Measurements from ENCODE around the gene DAND5.
A peak's percentile ranks its signal among the peaks of the same experiment; 100 is the strongest.

DAND5 gene, protein sequence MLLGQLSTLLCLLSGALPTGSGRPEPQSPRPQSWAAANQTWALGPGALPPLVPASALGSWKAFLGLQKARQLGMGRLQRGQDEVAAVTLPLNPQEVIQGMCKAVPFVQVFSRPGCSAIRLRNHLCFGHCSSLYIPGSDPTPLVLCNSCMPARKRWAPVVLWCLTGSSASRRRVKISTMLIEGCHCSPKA

DNA sequence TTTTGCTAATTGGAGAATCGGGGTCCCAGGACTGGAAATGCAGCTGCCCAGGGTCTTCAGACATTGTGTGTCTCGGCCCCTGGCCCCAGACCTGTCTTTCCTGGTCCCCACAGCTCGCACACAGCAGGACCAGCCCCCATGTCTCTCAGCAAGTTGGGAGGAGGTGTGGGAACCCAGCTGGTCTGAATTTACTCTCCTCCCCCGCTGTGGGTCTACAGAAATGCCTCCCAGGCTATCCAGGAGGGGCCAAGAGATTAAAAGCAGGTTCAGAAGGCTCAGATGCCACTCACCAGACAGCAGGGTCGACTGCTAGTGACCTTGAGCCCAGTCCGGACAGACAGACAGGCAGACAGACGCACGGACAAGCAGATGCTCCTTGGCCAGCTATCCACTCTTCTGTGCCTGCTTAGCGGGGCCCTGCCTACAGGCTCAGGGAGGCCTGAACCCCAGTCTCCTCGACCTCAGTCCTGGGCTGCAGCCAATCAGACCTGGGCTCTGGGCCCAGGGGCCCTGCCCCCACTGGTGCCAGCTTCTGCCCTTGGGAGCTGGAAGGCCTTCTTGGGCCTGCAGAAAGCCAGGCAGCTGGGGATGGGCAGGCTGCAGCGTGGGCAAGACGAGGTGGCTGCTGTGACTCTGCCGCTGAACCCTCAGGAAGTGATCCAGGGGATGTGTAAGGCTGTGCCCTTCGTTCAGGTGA lies at the start of gene DAND5:
DAND5 (plus strand) TSS at position 285 of the 697 bp plus-strand sequence; CDS start at position 370, 85 bp downstream.
- DNase-seq (ENCODE audit: low read depth): no peak

DNA sequence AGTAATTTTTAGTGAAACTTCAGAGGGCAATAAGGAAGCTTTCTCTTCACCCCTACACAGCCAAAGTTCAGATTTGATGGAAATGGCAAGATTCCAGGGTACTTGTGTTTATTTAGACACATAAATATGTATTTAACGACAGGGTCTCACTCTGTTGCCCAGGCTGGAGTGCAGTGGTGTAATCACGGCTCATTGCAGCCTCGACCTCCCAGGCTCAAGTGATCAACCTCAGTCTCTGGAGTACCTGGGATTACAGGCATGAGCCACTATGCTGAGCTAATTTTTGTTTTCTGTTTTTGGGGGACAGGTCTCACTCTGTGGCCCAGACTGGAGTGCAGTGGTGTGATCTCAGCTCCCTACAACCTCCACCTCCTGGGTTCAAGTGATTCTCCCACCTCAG lies 48.3 kb upstream of the DAND5 start:
- no peak for DNase-seq (ENCODE audit: low read depth)

DNA sequence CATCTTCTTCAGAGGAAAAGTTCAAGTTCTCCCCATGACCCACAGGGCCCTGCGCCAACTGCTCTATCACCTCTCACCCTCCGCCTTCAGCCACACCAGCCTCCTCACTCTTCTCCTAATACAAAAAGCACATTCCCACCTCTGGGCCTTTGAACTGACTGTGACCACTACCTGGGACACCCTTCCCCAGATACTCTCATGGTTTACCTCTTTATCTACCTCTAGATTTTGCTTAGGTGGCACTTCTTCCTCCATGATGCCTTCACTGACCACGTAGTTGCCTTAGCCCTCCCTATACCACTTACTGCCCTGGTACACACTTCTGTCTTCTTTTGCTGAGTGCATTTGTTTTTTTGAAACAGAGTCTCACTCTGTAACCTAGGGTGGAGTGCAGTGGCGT lies 46.4 kb upstream of the DAND5 start:
- no peak for DNase-seq (ENCODE audit: low read depth)

DNA sequence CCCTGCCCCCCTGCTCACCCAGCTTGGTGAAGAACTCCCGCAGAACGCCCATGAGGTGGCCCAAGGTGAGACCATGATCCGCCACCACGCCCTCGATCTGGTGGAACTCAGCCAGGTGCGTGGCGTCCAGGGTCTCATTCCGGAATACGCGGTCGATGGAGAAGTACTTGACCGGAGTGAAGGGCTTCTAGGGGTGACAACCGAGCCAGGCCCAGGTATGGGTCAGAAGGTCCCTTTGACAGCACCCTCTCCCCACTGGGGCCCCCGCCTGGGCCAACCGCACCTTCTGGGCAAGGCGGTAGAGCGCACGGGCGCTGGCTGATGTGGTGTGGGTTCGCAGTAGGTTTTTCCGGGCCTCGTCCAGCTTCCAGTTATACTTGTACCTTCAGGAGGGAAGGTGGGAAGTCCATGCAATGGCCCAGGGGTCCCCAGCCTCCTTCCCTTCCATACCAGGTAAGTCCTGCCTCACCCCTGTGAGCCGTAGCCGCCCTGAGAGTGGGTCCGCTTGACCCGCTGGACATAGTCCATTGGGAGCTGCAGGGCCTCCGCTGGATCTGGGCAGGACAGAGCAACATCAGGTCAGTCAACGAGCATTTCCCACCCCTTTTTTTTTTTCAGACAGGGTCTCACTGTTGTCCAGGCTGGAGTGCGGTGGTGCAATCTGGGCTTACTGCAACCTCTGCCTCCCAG lies 44.6 kb upstream of the DAND5 start:
- no peak for DNase-seq (ENCODE audit: low read depth)

DNA sequence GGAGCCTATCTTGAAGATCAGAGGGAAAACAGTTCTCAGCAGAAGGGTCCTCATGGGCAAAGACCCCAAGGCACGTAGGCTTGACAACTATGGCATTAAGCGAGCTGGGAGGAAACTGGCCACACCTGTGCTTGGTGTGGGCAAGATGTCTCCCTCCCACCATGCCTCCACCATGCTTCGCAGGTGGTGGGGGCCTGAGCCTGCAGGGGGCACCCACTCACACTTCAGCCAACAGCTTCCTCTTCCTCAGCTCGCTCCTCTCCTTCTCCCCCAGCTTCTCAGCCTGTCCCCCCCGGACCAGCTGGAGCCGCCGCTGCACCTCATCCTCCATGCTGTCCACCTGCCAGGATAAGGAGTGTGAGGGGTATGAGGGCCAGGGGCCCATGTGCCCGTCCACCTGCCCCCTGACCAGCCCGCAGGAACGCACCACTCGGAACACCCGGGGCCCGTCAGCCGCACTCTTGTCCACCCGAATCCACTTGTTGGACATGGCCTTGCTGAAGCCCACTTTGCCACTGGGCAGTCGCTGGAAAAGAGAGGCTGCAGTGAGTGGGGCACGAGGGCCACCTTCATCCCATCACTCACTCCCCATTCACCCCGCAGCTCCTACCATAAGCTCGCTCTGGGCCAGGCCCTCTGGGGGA lies 39.3 kb upstream of the DAND5 start:
- no peak for DNase-seq (ENCODE audit: low read depth)

DNA sequence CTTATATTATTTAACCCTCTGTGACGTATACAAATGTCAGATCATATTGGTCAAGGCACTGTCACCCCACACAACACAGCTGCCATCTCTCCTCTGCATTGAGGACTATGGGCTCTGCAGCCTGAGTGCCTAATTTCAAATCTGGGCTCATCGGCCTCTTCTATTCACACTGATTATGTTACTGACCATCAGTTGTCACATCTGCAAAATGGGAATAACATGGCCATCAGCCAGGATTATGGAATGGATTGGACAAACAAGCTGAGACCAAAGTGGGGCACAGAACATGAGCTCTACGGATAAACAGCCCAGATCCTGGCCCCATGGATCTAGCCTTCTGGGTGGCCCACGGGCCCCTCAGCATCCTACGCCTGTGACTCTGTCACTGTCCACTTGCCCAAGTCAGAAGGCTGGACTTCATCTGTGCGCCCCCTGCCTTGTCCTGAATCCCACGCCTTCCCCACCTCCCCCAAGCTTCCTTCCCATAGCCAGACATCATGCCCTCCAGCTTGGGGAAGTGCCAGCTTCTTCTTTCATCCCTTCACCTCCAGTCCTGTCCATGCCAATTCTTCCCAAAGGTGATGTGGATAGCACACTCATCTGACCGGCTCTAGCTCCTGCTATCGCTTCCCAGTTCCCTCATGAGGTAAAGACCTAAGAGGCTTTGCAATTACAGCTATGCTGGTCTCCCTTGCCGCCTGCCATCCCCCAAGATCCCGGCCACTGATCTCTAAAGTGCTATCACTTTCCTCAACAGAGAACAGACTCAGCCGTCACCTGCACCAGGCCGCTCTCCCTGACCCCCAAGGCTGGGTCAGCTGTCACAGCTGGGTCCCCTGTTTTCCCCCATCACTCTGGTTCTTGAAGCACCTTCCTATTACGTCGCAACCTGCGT lies 36.7 kb upstream of the DAND5 start:
- no peak for DNase-seq (ENCODE audit: low read depth)

DNA sequence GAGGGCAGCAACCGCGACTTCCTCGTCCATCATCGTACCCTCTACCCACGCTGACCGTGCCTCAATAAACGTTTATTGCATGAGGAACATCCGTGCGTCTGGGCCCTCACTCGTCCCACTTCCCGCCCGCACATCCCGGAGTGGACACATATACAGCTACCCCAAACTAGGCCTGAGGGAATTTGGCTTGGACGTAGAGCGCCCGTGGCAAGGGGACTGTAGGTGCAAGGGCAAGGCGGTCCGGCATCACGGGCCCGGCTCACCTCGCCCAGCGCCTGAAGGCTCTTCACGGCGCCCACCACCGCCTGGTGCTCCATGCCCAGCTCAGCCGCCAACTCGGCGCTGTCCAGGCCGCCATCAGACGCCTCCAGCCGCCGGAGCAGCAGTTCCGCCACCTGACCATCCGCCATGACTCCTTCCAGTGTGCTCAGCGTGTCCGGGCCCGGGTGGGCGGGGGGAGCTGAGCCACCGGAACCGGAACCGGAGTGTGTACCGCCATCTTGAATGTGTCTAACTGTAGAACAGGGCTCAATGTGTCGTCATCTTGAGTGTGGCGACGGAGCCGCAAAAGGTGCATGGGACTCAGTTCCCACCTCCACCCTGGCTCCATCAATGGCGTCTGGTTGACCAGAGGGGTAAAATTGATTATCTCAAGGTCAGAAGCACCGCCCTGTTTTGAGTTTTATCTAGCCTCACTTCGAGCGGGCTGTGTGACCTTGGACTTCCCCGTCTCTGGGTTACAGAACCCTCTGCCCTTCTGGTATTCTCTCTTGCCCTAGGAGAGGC lies 35.9 kb upstream of the DAND5 start, which contains the start of gene FARSA:
FARSA (minus strand) TSS at position 425 of the 786 bp plus-strand sequence; CDS start at position 410, 15 bp downstream.
- DNase-seq (ENCODE audit: low read depth): peak; percentile 74

DNA sequence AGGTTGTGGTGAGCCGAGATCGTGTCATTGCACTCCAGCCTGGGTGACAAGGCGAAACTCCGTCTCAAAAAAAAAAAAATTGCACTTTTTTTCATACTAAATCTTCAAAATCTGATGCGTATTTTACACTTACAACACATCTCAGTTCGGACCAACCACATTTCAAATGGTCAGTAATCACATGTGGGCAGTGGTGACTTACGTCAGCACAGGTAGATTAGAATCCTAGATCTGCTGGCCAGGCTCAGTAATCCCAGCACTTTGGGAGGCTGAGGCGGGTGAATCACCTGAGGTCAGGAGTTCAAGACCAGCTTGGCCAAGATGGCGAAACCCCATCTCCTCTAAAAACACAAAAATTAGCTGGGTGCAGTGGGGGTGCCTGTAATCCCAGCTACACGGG lies 34.3 kb upstream of the DAND5 start:
- no peak for DNase-seq (ENCODE audit: low read depth)

DNA sequence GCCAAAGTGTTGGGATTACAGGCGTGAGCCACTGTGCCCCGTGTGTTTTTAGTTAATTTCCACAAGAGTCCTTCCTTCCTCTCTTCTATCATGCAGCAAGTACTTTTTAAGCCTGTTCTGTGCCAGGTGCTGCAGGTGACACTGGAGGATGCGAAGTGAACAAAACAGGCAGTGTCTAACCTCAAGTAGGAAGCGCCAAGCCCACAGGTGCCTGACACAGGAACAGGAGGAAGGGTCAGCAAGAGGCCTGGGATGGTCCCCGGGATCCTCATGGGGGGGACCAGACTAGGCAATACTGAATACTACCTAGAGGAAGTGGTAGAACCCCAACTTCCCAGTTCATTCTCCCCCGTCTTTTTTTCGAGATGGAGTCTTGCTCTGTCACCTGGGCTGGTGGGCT lies 32.8 kb upstream of the DAND5 start:
- DNase-seq (ENCODE audit: low read depth): no peak

DNA sequence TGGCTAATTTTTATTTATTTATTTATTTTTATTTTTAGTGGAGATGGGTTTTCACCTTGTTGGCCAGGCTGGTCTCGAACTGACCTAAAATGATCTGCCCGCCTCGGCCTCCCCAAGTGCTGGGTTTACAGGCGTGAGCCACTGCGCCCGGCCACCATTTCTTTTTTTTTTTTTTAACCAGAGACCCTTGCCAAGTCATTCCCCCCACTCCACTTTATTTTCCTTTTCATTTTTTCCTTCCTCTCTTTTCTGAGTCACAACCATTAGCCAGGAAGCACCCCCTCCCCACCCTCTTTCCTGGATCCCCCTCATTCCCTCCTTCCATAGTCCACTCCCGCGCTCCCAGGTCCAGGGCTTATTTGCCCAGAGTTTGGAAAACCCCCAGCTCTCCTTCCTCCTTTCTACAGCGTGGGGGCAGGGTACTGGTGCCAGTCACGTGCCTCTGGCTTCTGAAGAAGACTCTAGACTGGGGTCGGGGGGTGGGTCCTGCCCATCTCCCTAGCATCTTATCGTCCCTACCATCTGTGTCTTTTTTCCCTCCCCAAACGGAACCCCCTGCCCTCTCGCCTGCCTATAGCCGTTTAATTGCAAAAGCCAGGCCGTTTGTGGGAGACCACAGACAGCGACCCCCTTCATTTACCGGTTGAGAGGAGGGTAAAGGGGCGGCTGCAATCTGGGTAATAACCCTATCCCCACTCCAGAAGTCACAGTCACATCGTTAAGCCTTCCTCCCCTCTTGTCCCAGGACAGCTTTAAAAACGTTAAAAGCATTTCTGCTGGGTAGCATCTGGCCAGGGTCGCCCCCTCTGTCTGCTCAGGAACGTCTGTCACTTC lies 32.1 kb upstream of the DAND5 start:
- DNase-seq (ENCODE audit: low read depth): no peak

DNA sequence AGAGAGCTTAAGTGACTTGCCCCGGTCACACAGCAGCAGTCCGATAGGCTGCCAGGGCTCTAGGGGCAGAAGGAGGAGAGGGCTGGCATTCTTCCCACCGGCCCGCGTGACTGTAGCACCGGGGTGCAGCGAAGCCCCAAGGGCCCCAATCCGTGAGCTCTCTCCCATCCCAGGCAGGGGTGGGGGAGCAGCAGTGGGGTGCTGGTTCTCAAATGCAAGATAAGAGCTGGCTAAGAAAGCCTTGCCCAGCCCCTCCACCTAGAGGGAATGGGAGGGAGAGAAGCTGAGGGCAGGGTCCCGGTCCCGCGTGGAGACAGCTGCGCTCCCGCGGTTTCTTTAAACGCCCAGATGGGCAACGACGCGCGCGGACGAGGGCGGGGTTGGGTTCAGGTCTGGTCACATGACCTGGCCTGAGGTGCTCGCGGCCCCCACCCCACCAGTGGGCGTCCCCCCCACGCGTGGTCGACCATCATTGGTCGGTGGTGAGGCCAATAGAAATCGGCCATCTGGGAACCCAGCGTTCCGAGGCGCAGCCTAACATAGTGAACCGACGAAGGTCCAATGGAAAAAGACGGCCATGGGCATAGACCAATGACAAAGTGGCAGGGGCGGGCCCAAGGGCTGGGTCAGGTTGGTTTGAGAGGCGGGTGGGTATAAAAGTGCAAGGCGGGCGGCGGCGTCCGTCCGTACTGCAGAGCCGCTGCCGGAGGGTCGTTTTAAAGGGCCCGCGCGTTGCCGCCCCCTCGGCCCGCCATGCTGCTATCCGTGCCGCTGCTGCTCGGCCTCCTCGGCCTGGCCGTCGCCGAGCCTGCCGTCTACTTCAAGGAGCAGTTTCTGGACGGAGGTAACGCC lies 31.2 kb upstream of the DAND5 start, which contains the start of gene CALR:
CALR (plus strand) TSS at position 683 of the 852 bp plus-strand sequence; CDS start at position 754, 71 bp downstream.
- peak; percentile 97 for DNase-seq (ENCODE audit: low read depth)

DNA sequence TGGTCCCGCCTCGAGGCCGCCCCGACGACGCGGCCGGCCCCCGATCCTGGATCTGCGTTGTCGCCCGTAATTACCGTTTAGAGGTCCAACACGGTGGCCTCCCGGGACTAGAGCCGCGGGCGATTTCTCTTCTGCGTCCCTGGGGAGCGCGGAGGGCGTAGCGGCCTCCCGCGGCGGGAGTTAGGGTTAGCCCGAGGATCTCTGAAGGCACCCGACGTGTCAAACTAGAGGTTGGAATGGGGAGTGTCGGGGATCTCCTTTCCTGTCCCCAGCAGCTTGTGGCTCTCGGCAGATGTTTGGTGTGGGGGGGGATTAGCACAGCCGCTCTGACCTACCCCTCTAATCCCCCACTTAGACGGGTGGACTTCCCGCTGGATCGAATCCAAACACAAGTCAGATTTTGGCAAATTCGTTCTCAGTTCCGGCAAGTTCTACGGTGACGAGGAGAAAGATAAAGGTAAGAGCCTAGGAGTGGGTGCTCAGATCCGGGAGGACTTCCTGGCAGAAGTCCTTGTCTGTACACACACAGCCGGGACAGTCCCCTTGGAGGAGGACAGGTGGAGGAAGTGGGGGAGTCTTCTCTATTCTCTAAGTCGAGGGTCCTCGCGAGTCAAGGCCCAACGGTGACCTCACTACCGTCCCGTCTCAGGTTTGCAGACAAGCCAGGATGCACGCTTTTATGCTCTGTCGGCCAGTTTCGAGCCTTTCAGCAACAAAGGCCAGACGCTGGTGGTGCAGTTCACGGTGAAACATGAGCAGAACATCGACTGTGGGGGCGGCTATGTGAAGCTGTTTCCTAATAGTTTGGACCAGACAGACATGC lies 30.4 kb upstream of the DAND5 start:
- no peak for DNase-seq (ENCODE audit: low read depth)

DNA sequence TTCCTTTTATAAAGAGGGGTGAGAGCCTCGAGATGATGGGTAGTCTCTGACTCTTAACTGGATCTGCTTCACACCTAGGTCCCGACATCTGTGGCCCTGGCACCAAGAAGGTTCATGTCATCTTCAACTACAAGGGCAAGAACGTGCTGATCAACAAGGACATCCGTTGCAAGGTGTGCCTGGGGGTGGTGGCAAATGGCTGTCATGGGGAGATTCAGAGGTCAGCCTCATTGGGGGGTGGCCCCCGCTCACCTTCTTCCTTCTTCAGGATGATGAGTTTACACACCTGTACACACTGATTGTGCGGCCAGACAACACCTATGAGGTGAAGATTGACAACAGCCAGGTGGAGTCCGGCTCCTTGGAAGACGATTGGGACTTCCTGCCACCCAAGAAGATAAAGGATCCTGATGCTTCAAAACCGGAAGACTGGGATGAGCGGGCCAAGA lies 29.4 kb upstream of the DAND5 start:
- DNase-seq (ENCODE audit: low read depth): no peak

DNA sequence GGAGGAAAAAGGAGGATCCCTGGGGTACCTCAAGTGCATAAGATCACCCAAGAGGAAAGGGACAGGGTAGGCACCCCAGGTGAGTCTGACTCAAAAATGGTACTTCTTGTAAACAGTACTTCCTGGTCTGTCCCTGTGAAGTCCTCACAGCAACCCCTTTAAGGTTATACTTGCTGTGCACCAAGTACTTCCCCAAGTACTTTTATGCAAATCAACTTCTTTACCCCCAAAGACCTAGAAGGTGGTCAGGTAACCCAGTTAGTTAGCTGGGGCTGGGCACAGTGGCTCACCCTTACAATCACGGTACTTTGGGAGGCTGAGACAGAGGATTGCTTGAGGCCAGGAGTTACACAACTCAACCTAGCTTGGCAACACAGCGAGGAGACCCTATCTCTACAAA lies 28.5 kb upstream of the DAND5 start:
- no peak for DNase-seq (ENCODE audit: low read depth)

DNA sequence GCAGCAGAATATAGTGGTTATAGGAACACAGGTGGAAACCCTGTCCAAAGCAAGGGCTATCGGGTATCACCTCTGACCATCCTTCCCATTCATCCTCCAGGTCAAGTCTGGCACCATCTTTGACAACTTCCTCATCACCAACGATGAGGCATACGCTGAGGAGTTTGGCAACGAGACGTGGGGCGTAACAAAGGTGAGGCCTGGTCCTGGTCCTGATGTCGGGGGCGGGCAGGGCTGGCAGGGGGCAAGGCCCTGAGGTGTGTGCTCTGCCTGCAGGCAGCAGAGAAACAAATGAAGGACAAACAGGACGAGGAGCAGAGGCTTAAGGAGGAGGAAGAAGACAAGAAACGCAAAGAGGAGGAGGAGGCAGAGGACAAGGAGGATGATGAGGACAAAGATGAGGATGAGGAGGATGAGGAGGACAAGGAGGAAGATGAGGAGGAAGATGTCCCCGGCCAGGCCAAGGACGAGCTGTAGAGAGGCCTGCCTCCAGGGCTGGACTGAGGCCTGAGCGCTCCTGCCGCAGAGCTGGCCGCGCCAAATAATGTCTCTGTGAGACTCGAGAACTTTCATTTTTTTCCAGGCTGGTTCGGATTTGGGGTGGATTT lies 25.8 kb upstream of the DAND5 start:
- no peak for DNase-seq (ENCODE audit: low read depth)

DNA sequence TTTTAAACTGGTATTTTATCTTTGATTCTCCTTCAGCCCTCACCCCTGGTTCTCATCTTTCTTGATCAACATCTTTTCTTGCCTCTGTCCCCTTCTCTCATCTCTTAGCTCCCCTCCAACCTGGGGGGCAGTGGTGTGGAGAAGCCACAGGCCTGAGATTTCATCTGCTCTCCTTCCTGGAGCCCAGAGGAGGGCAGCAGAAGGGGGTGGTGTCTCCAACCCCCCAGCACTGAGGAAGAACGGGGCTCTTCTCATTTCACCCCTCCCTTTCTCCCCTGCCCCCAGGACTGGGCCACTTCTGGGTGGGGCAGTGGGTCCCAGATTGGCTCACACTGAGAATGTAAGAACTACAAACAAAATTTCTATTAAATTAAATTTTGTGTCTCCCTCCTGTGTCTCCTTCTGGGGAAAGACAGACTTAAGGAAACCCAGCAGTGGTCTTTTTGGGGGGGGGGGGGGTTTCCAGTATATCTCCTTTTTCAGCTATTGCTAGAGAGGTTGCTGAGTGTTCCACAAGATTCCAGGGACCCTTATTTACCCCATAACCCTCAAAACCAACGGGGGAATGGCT lies 25.2 kb upstream of the DAND5 start:
- no peak for DNase-seq (ENCODE audit: low read depth)

DNA sequence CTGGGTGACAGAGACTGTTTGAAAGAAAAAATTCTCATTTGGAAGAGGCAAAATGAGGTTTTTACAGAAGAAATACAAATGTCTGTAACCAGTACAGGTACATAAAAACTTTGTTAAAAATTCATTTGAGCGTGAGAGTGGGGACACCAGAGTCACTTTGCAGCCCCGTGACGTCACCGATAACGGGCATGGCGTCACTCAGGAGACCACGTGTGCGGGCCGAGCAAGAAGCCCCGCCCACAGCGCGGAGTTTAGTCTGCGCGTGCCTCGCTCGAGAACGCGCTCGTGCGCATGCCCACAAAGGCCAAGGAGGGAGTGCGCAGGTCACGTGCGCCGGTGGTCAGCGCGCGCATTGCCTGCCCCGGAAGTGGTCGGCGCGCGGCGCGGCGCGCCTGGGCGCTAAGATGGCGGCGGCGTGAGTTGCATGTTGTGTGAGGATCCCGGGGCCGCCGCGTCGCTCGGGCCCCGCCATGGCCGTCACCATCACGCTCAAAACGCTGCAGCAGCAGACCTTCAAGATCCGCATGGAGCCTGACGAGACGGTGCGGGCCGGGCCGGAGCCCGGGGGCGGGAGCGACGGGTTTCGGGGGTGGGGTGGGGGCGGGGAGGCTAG lies 23.8 kb upstream of the DAND5 start, which contains the start of gene RAD23A:
RAD23A (plus strand) TSS at position 384 of the 613 bp plus-strand sequence; CDS start at position 471, 87 bp downstream.
- DNase-seq (ENCODE audit: low read depth): peak; percentile 98

Measured in activated T-cell treated with anti-CD3 and anti-CD28 coated beads for 1 hour (primary cell).